DMS 273 (cell line): ENCODE results near the gene TIFAB.
A peak's percentile ranks its signal among the peaks of the same experiment; 100 is the strongest.
"Not testable (repeated sequence)": the region's sequence is repeated elsewhere in the genome, so short reads cannot be mapped to it uniquely, and the experiment has no call there.

Experiments used
- DNase-seq: peaks from one replicate; lab custom pipeline; 2025; ENCODE audit not compliant: unreplicated experiment; lab: John Stamatoyannopoulos, UW

The TIFAB gene

GRCh38 chr5:135452321-135453030 lies at the start of gene TIFAB:
TIFAB (minus strand) TSS chr5:135452351; CDS start chr5:135449939, 2,412 bp downstream.
- peak; percentile 59 for DNase-seq

GRCh38 chr5:135498637-135498995 lies 46.5 kb upstream of the TIFAB start:
- no peak for DNase-seq

- peak; percentile 93 for DNase-seq
Measured at GRCh38 chr5:135497971-135498636, 46.0 kb upstream of the TIFAB start.

- DNase-seq = not testable (repeated sequence)
Measured at GRCh38 chr5:135495531-135495930, 43.4 kb upstream of the TIFAB start.

- DNase-seq = no peak
Measured at GRCh38 chr5:135494196-135494595, 42.0 kb upstream of the TIFAB start.

GRCh38 chr5:135493406-135494180 lies 41.4 kb upstream of the TIFAB start:
- DNase-seq = peak; percentile 36

- DNase-seq = peak; percentile 58
Measured at GRCh38 chr5:135492319-135492626, 40.1 kb upstream of the TIFAB start.

- DNase-seq = peak; percentile 80
Measured at GRCh38 chr5:135491552-135492318, 39.6 kb upstream of the TIFAB start.

GRCh38 chr5:135491038-135491551 lies 38.9 kb upstream of the TIFAB start:
- no peak for DNase-seq

- no peak for DNase-seq
Measured at GRCh38 chr5:135490245-135491037, 38.3 kb upstream of the TIFAB start.

GRCh38 chr5:135489466-135490244 lies 37.5 kb upstream of the TIFAB start:
- DNase-seq = no peak

GRCh38 chr5:135488727-135489465 lies 36.7 kb upstream of the TIFAB start:
- peak; percentile 95 for DNase-seq

- peak; percentile 54 for DNase-seq
Measured at GRCh38 chr5:135487839-135488514, 35.8 kb upstream of the TIFAB start.

- peak; percentile 81 for DNase-seq
Measured at GRCh38 chr5:135487037-135487395, 34.9 kb upstream of the TIFAB start.

- DNase-seq = no peak
Measured at GRCh38 chr5:135486131-135487036, 34.2 kb upstream of the TIFAB start.

GRCh38 chr5:135484674-135485086 lies 32.5 kb upstream of the TIFAB start:
- DNase-seq = peak; percentile 59

- DNase-seq = no peak
Measured at GRCh38 chr5:135483254-135483653, 31.1 kb upstream of the TIFAB start.
